Natural killer cell (primary cell): ENCODE data around the gene TOP3B. TPM values are rescaled to one million over a fixed set of nuclear protein-coding genes. Genes with fewer than 3 reads are reported as not detected.

Experiments used
- ATAC-seq, 3 donors: fragments of 150-1000 bp in 2 of 3; fragments of 200-7000 bp in 1 of 3; cut with Tn5 transposase; 1 replicate in 1 of 3; 2 replicates in 2 of 3; pipeline ENCODE4 v1.10.0; 2021; ENCODE audit warnings: mild to moderate bottlenecking in 2 of 3, moderate library complexity in 2 of 3
- DNase-seq, 2 donors: peaks; one replicate each; pipeline versions ENCODE4 v3.0.0 to v3.0.0-alpha.2; 2013 to 2021; ENCODE audit warnings: mixed read lengths in 1 of 2
- H3K27ac ChIP-seq: one replicate; pipeline ENCODE4 v1.5.1; 2013; ENCODE audit warnings: mild to moderate bottlenecking, low read length
- H3K27me3 ChIP-seq: one replicate; pipeline ENCODE4 v1.6.1; 2013; ENCODE audit warnings: low read length; ENCODE audit not compliant: control insufficient read depth, insufficient read depth
- H3K36me3 ChIP-seq: one replicate; pipeline ENCODE4 v1.6.1; 2013; ENCODE audit warnings: low read length; ENCODE audit not compliant: control insufficient read depth, insufficient read depth
- H3K4me1 ChIP-seq: one replicate; pipeline ENCODE4 v1.6.1; 2013; ENCODE audit warnings: low read length; ENCODE audit not compliant: control insufficient read depth, insufficient read depth
- H3K4me3 ChIP-seq: one replicate; pipeline ENCODE4 v1.5.1; 2013; ENCODE audit warnings: low read length
- H3K9me3 ChIP-seq: one replicate; pipeline ENCODE4 v1.6.1; 2013; ENCODE audit warnings: low read length; ENCODE audit not compliant: control insufficient read depth, insufficient read depth
- H3K27ac Mint-ChIP-seq, 2 donors: one replicate each; pipeline ENCODE4 v1.8.0; 2022; ENCODE audit warnings: mild to moderate bottlenecking in 2 of 2, mixed read lengths in 2 of 2, moderate library complexity in 1 of 2
- H3K27me3 Mint-ChIP-seq, 2 donors: one replicate each; pipeline ENCODE4 v1.8.0; 2022; ENCODE audit warnings: low read depth in 2 of 2, mixed read lengths in 2 of 2
- H3K36me3 Mint-ChIP-seq: one replicate; pipeline ENCODE4 v1.8.0; 2022; ENCODE audit warnings: mixed read lengths
- H3K4me1 Mint-ChIP-seq, 2 donors: one replicate each; pipeline ENCODE4 v1.8.0; 2022; ENCODE audit warnings: mixed read lengths in 2 of 2
- H3K4me3 Mint-ChIP-seq: one replicate; pipeline ENCODE4 v1.8.0; 2022; ENCODE audit warnings: mild to moderate bottlenecking, moderate library complexity, mixed read lengths
- H3K9me3 Mint-ChIP-seq, 2 donors: one replicate each; pipeline ENCODE4 v1.8.0; 2022; ENCODE audit warnings: mixed read lengths in 2 of 2
- WGBS: methylation state at CpG from one replicate; pipeline ENCODE4 v1.1.7; 2013; ENCODE audit warnings: missing lambda C conversion rate; ENCODE audit not compliant: insufficient coverage; 5-methylcytosine and 5-hydroxymethylcytosine counted together
- intact Hi-C: fragments of 100-400 bp; cut with micrococcal nuclease; formaldehyde crosslinking; loops from one replicate; pipeline ENCODE4 v1.14.2; 2022
- total RNA-seq, 4 donors: library from RNA; stranded (reverse); fragments of 120-200 nt in 1 of 4; gene quantifications; one replicate each; pipeline versions ENCODE4 v1.2.3 to v1.2.4, GENCODE V29; 2013 to 2022
- TF ChIP-seq, protein P1 (sequence below): fragments of 200-600 bp; IDR thresholded peaks from one replicate; pipeline ENCODE4 v1.8.0; 2022; ENCODE audit warnings: antibody characterized with exemption

The TOP3B gene
- total RNA-seq, 3 donors from 2014 or later (not counting 1 experiment from before 2014, with no cell fraction given), result 45.8 to 66.0 (median 62.7) TPM

DNA sequence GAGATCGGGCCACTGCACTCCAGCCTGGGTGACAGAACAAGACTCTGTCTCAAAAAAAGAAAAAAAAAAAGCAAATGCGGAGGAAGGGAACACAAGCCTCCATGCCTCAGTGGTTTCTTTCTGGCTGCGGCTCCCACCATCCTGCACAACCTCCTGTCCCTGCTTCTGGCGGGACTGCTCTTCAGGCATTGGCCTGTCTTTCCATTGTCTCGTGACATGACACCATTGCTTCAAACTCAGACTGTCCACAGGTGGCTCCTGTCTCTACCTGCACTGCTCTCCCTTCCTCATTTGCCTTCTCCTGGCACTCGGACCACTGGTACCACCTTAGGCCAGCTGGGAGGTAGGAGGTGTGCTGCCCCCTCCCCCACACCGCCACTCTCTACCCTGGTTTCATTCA, 19.3 kb downstream of the TOP3B start:
- no peak for DNase-seq
- Histone ChIP-seq H3K4me3 (no peak overlapping the region), H3K27ac (no peak overlapping the region), H3K36me3 (peaks cover 71% of the 10 kb centered on the region), H3K4me1 (no peaks in the 10 kb centered on the region), H3K9me3 (no peaks in the 10 kb centered on the region), H3K27me3 (no peaks in the 10 kb centered on the region)
- no peaks in the 10 kb centered on the region for H3K9me3 Mint-ChIP-seq
- no peak for ATAC-seq
- no peaks in the 10 kb centered on the region for H3K27me3 Mint-ChIP-seq
- H3K27ac Mint-ChIP-seq, result no peak overlapping the region
- no peaks in the 10 kb centered on the region for H3K4me1 Mint-ChIP-seq
- H3K36me3 Mint-ChIP-seq, result peaks cover under 1% of the 10 kb centered on the region
- intact Hi-C loops, result no loop called here
- WGBS, result 94% methylated on average over 7 of the region's 7 CpGs
- TF ChIP-seq, protein P1, sequence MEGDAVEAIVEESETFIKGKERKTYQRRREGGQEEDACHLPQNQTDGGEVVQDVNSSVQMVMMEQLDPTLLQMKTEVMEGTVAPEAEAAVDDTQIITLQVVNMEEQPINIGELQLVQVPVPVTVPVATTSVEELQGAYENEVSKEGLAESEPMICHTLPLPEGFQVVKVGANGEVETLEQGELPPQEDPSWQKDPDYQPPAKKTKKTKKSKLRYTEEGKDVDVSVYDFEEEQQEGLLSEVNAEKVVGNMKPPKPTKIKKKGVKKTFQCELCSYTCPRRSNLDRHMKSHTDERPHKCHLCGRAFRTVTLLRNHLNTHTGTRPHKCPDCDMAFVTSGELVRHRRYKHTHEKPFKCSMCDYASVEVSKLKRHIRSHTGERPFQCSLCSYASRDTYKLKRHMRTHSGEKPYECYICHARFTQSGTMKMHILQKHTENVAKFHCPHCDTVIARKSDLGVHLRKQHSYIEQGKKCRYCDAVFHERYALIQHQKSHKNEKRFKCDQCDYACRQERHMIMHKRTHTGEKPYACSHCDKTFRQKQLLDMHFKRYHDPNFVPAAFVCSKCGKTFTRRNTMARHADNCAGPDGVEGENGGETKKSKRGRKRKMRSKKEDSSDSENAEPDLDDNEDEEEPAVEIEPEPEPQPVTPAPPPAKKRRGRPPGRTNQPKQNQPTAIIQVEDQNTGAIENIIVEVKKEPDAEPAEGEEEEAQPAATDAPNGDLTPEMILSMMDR, result no peak
- H3K4me3 Mint-ChIP-seq, result no peak overlapping the region

- Histone ChIP-seq H3K9me3 (no peaks in the 10 kb centered on the region), H3K27ac (no peak overlapping the region), H3K36me3 (peaks cover 66% of the 10 kb centered on the region), H3K27me3 (no peaks in the 10 kb centered on the region), H3K4me1 (no peaks in the 10 kb centered on the region), H3K4me3 (no peak overlapping the region)
- no peaks in the 10 kb centered on the region for H3K9me3 Mint-ChIP-seq
- intact Hi-C loops, result no loop called here
- 98% methylated on average over 11 of the region's 11 CpGs for WGBS
- no peaks in the 10 kb centered on the region for H3K27me3 Mint-ChIP-seq
- H3K4me3 Mint-ChIP-seq, result no peak overlapping the region
- TF ChIP-seq, protein P1, result no peak
- DNase-seq (no peak), ATAC-seq (no peak)
- no peaks in the 10 kb centered on the region for H3K4me1 Mint-ChIP-seq
- H3K36me3 Mint-ChIP-seq, result no peaks in the 10 kb centered on the region
- H3K27ac Mint-ChIP-seq, result no peak overlapping the region
Observed at GRCh38 chr22:21962655-21962949, 20.0 kb downstream of the TOP3B start.

DNA sequence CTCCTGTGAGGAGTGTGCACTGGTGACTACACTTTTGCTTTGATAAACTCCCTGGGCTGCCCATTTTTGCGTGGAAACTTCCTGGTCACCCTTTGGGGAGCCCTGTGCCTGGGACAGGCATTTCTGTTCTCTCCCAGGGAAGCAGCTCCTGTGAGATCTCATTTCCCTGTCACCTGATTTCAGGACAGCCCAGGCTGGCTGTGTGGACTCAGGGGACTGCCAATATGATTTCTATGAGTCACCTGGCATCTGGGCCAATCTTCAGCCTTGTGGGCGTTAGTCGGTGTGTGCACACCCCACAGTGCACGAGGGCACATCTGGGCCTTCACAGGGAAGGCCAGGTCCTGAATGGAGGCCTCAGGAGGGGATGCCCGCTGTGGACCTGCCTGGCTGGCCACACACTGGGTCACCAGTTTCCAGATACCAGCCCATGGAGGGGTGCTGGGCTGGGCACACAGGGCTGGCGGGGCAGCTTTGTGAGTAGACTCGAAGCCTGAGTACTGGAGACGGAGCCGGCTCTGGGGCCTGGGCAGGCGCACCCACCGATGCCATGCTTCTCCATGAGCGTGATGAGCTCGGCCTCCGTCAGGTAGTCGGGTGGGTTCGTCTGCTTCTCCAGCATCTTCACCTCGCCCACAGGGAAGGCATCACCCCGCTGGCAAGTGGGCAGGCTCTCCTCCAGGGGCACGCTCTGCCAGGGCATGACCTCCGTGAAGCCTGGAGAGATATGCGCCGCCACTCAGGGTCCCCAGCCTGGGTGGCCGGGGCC, 20.5 kb downstream of the TOP3B start:
- peaks cover 61% of the 10 kb centered on the region for H3K36me3 ChIP-seq
- no peaks in the 10 kb centered on the region for H3K9me3 ChIP-seq
- 96% methylated on average over 23 of the region's 23 CpGs for WGBS
- TF ChIP-seq, protein P1, result no peak
- intact Hi-C loops, result no loop called here
- Mint-ChIP-seq H3K9me3 (no peaks in the 10 kb centered on the region), H3K27ac (no peak overlapping the region), H3K4me3 (no peak overlapping the region), H3K36me3 (no peaks in the 10 kb centered on the region), H3K4me1 (no peaks in the 10 kb centered on the region), H3K27me3 (no peaks in the 10 kb centered on the region)
- no peak overlapping the region for H3K27ac ChIP-seq
- no peaks in the 10 kb centered on the region for H3K27me3 ChIP-seq
- no peak overlapping the region for H3K4me3 ChIP-seq
- ATAC-seq, result no peak
- no peaks in the 10 kb centered on the region for H3K4me1 ChIP-seq
- DNase-seq, result no peak
